MCF 10A (cell line): Measurements from ENCODE around the gene ZNF597. TPM values are rescaled to one million over a fixed set of nuclear protein-coding genes. Genes with fewer than 3 reads are reported as not detected.
A peak's percentile ranks its signal among the peaks of the same experiment; 100 is the strongest.

Source experiments
- BruUV-seq: library from RNA; stranded (reverse); fragments of 400-500 nt; replicated peaks from 2 replicates; lab custom pipeline; 2021; lab: Mats Ljungman, UMichigan
- CTCF ChIA-PET: fragments of 300-600 bp; sonication (Branson Sonifier 250); formaldehyde crosslinking; extraction: SDS; loops from one replicate; lab custom pipeline; 2021; ENCODE audit warnings: antibody characterized with exemption, inconsistent platforms; lab: Yijun Ruan, JAX
- POLR2A ChIA-PET: fragments of 300-600, 350-650 bp; sonication (Branson Sonifier 250); formaldehyde crosslinking; extraction: SDS; loops from one replicate; lab custom pipeline; 2020; ENCODE audit warnings: antibody characterized with exemption, inconsistent platforms; lab: Yijun Ruan, JAX
- DNase-seq: peaks from one replicate; pipeline ENCODE4 v3.0.0-alpha.2; 2018; ENCODE audit not compliant: unreplicated experiment
- H3K27ac Mint-ChIP-seq: one replicate; pipeline ENCODE4 v1.8.0; 2022; ENCODE audit warnings: mild to moderate bottlenecking, low read depth, mixed read lengths; ENCODE audit not compliant: unreplicated experiment
- H3K27me3 Mint-ChIP-seq: one replicate; pipeline ENCODE4 v1.8.0; 2022; ENCODE audit warnings: mixed read lengths; ENCODE audit not compliant: insufficient read depth, unreplicated experiment
- H3K36me3 Mint-ChIP-seq: one replicate; pipeline ENCODE4 v1.8.0; 2022; ENCODE audit warnings: mild to moderate bottlenecking, moderate library complexity, mixed read lengths; ENCODE audit not compliant: insufficient read depth, unreplicated experiment
- H3K4me1 Mint-ChIP-seq: one replicate; pipeline ENCODE4 v1.8.0; 2022; ENCODE audit warnings: mixed read lengths; ENCODE audit not compliant: insufficient read depth, unreplicated experiment
- H3K4me3 Mint-ChIP-seq: one replicate; pipeline ENCODE4 v1.8.0; 2022; ENCODE audit warnings: mild to moderate bottlenecking, moderate library complexity, mixed read lengths; ENCODE audit not compliant: unreplicated experiment
- H3K9me3 Mint-ChIP-seq: one replicate; pipeline ENCODE4 v1.8.0; 2022; ENCODE audit warnings: mixed read lengths; ENCODE audit not compliant: unreplicated experiment
- intact Hi-C: fragments of 100-400 bp; cut with micrococcal nuclease; formaldehyde crosslinking; loops from 2 replicates; pipeline ENCODE4 v1.14.1; 2022
- total RNA-seq: library from RNA; stranded (reverse); gene quantifications from 2 replicates; pipeline ENCODE4 v1.2.3, GENCODE V29; 2022
- TF ChIP-seq, protein P1 (sequence below): fragments of 200-600 bp; IDR thresholded peaks from one replicate; pipeline ENCODE4 v1.8.0; 2022; ENCODE audit warnings: antibody characterized with exemption, mild to moderate bottlenecking; ENCODE audit not compliant: unreplicated experiment

ZNF597 gene
- total RNA-seq, 1 experiment from 2014 or later, result 2.3 TPM

DNA sequence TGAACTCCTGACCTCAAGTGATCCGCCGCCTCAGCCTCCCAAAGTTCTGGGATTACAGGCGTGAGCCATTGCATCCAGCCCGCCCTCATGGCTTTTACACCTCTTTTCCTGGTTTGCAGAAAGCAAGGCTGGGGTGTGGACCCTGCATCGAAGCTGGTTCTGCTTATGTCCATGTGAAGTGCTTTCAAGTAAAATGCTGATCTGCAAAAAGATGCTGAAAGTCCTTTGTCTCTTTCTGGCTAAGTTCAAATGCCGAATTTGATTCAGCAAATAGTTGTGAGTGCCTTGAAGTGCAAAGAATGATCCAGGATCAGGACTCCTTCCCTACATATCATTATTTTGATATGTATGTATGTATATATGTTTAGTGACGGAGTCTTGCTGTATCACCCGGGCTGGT is 17.3 kb upstream of the ZNF597 start:
- Mint-ChIP-seq H3K4me1 (peaks cover 31% of the 10 kb centered on the region), H3K9me3 (no peaks in the 10 kb centered on the region), H3K36me3 (peaks cover 17% of the 10 kb centered on the region), H3K4me3 (no peak overlapping the region), H3K27me3 (no peaks in the 10 kb centered on the region), H3K27ac (no peak overlapping the region)
- ChIA-PET CTCF (interaction anchor here (0.6 kb wide), 1 partner anchor 17 kb away, joined by 3 read pairs; the partner anchor contains the start of gene NAA60), POLR2A (interaction anchor here (2.5 kb wide), 1 partner anchor 17 kb away, joined by 12 read pairs; the partner anchor contains the start of genes NAA60 and ZNF597)
- DNase-seq, result no peak
- intact Hi-C loops, result no loop called here
- BruUV-seq, result no TSS peak
- TF ChIP-seq, protein P1, sequence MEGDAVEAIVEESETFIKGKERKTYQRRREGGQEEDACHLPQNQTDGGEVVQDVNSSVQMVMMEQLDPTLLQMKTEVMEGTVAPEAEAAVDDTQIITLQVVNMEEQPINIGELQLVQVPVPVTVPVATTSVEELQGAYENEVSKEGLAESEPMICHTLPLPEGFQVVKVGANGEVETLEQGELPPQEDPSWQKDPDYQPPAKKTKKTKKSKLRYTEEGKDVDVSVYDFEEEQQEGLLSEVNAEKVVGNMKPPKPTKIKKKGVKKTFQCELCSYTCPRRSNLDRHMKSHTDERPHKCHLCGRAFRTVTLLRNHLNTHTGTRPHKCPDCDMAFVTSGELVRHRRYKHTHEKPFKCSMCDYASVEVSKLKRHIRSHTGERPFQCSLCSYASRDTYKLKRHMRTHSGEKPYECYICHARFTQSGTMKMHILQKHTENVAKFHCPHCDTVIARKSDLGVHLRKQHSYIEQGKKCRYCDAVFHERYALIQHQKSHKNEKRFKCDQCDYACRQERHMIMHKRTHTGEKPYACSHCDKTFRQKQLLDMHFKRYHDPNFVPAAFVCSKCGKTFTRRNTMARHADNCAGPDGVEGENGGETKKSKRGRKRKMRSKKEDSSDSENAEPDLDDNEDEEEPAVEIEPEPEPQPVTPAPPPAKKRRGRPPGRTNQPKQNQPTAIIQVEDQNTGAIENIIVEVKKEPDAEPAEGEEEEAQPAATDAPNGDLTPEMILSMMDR, result no peak

DNA sequence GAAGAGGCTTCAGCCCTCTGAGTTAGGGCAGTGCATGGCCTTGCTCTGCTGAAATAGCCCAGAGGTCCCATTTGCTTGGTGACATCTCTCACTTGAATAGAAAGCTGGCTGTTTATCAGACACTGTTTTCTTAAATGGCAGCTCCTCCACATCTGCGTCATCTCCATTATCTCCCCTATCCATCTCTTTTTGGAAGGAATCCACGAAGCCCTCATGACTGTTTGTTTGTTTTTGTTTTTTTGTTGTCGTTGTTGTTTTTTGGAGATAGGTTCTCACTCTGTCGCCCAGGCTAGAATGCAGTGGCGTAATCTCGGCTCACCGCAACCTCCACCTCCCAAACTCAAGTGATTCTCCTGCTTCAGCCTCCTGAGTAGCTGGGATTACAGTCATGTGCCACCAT is 16.8 kb upstream of the ZNF597 start:
- POLR2A ChIA-PET, result interaction anchor here (0.5 to 2.5 kb wide), 3 partner anchors 16 to 187 kb away, joined by 3 to 12 read pairs (median 5); partner anchors contain the start of genes NAA60, ZNF263 and ZNF597
- no peak overlapping the region for H3K4me3 Mint-ChIP-seq
- H3K9me3 Mint-ChIP-seq, result no peaks in the 10 kb centered on the region
- DNase-seq, result no peak
- peaks cover 31% of the 10 kb centered on the region for H3K4me1 Mint-ChIP-seq
- no TSS peak for BruUV-seq
- CTCF ChIA-PET, result interaction anchor here (0.5 kb wide), 1 partner anchor 298 kb away, joined by 3 read pairs; no protein-coding TSS in a partner anchor
- no peaks in the 10 kb centered on the region for H3K27me3 Mint-ChIP-seq
- no peak overlapping the region for H3K27ac Mint-ChIP-seq
- peaks cover 17% of the 10 kb centered on the region for H3K36me3 Mint-ChIP-seq
- TF ChIP-seq, protein P1, result no peak
- intact Hi-C loops, result no loop called here

DNA sequence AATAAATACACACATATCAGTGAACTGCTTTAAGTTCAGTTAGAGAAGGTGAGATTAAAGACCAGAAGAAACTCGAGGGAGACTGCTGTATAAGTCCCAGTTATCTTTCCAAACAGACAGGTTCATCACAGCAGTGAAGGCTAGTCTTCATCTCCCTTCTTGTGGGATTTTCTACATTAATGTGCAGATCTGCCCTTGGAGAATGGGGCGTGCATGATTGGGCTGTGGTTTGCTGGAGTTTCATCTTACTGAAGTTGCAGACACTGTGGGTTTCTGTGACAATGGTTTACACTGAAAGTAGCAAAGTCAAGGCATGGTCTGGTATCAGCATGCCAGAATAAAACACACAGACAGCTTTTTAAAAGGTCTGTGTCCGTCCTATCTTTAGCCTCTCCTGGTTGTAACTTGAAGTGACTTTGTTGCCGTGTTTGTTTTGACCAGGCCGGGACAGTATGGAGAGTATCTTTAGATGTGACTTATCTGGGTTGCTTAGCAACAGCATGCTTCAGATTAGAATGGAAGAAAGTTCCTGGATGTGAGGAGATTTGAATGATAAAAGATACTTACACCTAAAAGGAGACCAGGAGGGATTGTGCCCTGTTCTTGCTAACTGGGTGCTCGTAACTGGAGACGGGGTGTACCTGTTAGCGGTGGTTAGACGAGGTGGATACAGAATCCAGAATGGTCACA is 16.2 kb upstream of the ZNF597 start:
- no peaks in the 10 kb centered on the region for H3K27me3 Mint-ChIP-seq
- ChIA-PET POLR2A (interaction anchor here (0.5 to 2.5 kb wide), 3 partner anchors 16 to 186 kb away, joined by 3 to 12 read pairs (median 5); partner anchors contain the start of genes NAA60, ZNF263 and ZNF597), CTCF (interaction anchor here (0.5 kb wide), 1 partner anchor 297 kb away, joined by 3 read pairs; no protein-coding TSS in a partner anchor)
- peaks cover 31% of the 10 kb centered on the region for H3K4me1 Mint-ChIP-seq
- H3K36me3 Mint-ChIP-seq, result peaks cover 17% of the 10 kb centered on the region
- DNase-seq, result no peak
- intact Hi-C loops, result loop anchor here (2.0 to 5.0 kb wide), 2 partner anchors 59 to 197 kb away; partner anchors contain the start of genes ZNF174 and ZSCAN32
- H3K9me3 Mint-ChIP-seq, result no peaks in the 10 kb centered on the region
- TF ChIP-seq, protein P1, result no peak
- peak overlapping the region; percentile 84 for H3K4me3 Mint-ChIP-seq
- TSS peak; percentile 40 for BruUV-seq
- peak overlapping the region; percentile 72 for H3K27ac Mint-ChIP-seq

DNA sequence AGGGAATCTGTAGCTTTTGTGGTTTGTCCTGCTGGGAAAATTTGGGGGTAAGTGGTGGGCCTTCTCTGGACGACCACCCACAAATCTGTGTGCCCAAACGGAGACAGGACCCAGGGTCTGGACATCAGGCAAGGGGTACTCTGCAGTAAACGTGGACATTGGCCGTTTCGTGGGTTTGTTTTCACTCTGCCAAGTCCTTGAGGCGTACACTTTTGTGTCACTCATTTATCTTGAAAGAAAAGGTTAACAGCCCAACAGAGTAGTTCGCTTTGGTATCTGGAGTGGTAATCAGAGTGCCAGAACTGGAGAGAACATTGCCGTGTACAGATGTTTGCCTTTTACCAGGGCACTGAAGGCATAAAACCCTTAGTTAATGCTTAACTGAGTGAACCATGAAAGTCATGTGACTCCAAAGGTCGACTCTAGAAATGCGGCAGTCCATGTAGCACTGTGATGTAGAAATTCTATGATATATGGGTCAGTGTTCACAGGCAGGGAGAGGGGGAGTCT is 15.6 kb upstream of the ZNF597 start:
- no peaks in the 10 kb centered on the region for H3K9me3 Mint-ChIP-seq
- H3K4me3 Mint-ChIP-seq, result peak overlapping the region; percentile 84
- ChIA-PET CTCF (no interaction called here), POLR2A (interaction anchor here (0.7 to 2.5 kb wide), 5 partner anchors 11 to 175 kb away, joined by 3 to 12 read pairs (median 6); partner anchors contain the start of genes NAA60, ZNF174, ZNF597 and ZSCAN32)
- H3K36me3 Mint-ChIP-seq, result peaks cover 17% of the 10 kb centered on the region
- no TSS peak for BruUV-seq
- DNase-seq, result no peak
- TF ChIP-seq, protein P1, result no peak
- no peaks in the 10 kb centered on the region for H3K27me3 Mint-ChIP-seq
- H3K4me1 Mint-ChIP-seq, result peaks cover 31% of the 10 kb centered on the region
- peak overlapping the region; percentile 72 for H3K27ac Mint-ChIP-seq
- intact Hi-C loops, result loop anchor here (2.0 to 5.0 kb wide), 2 partner anchors 58 to 197 kb away; partner anchors contain the start of genes ZNF174 and ZSCAN32
